ENCODE data around the gene SRBD1.

The SRBD1 gene

GRCh38 chr2:45543257-45543656 lies 67.8 kb downstream of the SRBD1 start:
- DNase-seq: no peak

- no peak for DNase-seq
These were observed 69.1 kb downstream of the SRBD1 start for GRCh38 chr2:45542013-45542412.

GRCh38 chr2:45541450-45541849 lies 69.6 kb downstream of the SRBD1 start:
- DNase-seq: no peak

GRCh38 chr2:45540942-45541341 lies 70.1 kb downstream of the SRBD1 start:
- DNase-seq: no peak

- DNase-seq: no peak
These were observed 77.3 kb downstream of the SRBD1 start for GRCh38 chr2:45533771-45534170.

- no peak for DNase-seq
These were observed 78.9 kb downstream of the SRBD1 start for GRCh38 chr2:45532181-45532580.

GRCh38 chr2:45524016-45524415 lies 87.1 kb downstream of the SRBD1 start:
- no peak for DNase-seq

GRCh38 chr2:45518546-45518945 lies 92.5 kb downstream of the SRBD1 start:
- no peak for DNase-seq

GRCh38 chr2:45510701-45511420 lies 100.2 kb downstream of the SRBD1 start:
- no peak for DNase-seq

GRCh38 chr2:45506756-45507155 lies 104.3 kb downstream of the SRBD1 start:
- no peak for DNase-seq

GRCh38 chr2:45505138-45505537 lies 105.9 kb downstream of the SRBD1 start:
- DNase-seq: no peak

- no peak for DNase-seq
These were observed 112.2 kb downstream of the SRBD1 start for GRCh38 chr2:45498661-45499550.

GRCh38 chr2:45497355-45497754 lies 113.7 kb downstream of the SRBD1 start:
- no peak for DNase-seq

- DNase-seq: no peak
These were observed 114.2 kb downstream of the SRBD1 start for GRCh38 chr2:45496869-45497268.

GRCh38 chr2:45494978-45495293 lies 116.1 kb downstream of the SRBD1 start:
- DNase-seq: no peak

- peak; percentile 8 for DNase-seq
These were observed 116.6 kb downstream of the SRBD1 start for GRCh38 chr2:45494275-45494977.

GRCh38 chr2:45484965-45485364 lies 126.1 kb downstream of the SRBD1 start:
- no peak for DNase-seq

- no peak for DNase-seq
These were observed 127.1 kb downstream of the SRBD1 start for GRCh38 chr2:45483997-45484396.

- DNase-seq: no peak
These were observed 133.5 kb downstream of the SRBD1 start for GRCh38 chr2:45477546-45477945.

- DNase-seq: no peak
These were observed 140.5 kb downstream of the SRBD1 start for GRCh38 chr2:45470531-45470930.

- DNase-seq: no peak
These were observed 141.6 kb downstream of the SRBD1 start for GRCh38 chr2:45469314-45470099.

GRCh38 chr2:45468279-45468678 lies 142.8 kb downstream of the SRBD1 start:
- no peak for DNase-seq

GRCh38 chr2:45466053-45466452 lies 145.0 kb downstream of the SRBD1 start:
- no peak for DNase-seq

All from NCI-H510A (cell line).